ENCODE results near the gene PRCP.

DNA sequence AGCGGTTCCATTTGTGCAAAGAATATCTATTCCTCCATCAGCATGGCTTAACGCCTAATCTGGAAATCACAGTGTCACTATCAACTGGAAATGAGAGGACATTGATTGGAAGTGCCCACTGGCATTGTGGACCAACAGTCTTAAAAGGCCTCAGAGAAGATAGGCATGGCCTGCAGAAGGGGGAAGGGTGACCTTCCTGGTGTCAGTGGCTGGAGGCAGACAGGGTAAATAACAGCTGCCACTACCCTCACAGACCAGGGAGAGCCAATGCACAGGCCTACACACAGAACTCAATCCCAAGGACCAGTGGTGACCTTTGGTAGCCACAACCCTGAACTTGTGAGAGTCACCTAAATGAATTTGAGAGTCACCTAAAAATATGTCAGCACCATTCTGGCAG lies 37.3 kb upstream of the PRCP start:
- no peak for TF ChIP-seq EZH2 (IDR thresholded peaks at IDR 0.05; ENCODE audit: insufficient read depth, low read length)
- TF ChIP-seq, protein P1, sequence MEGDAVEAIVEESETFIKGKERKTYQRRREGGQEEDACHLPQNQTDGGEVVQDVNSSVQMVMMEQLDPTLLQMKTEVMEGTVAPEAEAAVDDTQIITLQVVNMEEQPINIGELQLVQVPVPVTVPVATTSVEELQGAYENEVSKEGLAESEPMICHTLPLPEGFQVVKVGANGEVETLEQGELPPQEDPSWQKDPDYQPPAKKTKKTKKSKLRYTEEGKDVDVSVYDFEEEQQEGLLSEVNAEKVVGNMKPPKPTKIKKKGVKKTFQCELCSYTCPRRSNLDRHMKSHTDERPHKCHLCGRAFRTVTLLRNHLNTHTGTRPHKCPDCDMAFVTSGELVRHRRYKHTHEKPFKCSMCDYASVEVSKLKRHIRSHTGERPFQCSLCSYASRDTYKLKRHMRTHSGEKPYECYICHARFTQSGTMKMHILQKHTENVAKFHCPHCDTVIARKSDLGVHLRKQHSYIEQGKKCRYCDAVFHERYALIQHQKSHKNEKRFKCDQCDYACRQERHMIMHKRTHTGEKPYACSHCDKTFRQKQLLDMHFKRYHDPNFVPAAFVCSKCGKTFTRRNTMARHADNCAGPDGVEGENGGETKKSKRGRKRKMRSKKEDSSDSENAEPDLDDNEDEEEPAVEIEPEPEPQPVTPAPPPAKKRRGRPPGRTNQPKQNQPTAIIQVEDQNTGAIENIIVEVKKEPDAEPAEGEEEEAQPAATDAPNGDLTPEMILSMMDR (IDR thresholded peaks at IDR 0.05; ENCODE audit: insufficient read depth, low read depth, low read length), result no peak

All from astrocyte (in vitro differentiated cells and primary cell).